PC-9 (cell line): Measurements from ENCODE around the gene TMOD1.

Experiments
- EZH2 ChIP-seq: fragments of 200-600 bp; sonication (generic); IDR thresholded peaks from 2 replicates; pipeline ENCODE4 v1.8.0; 2017; ENCODE audit warnings: antibody characterized with exemption, low read depth
- TF ChIP-seq, protein P1 (sequence below): fragments of 200-600 bp; sonication (generic); conservative IDR thresholded peaks from 2 replicates; pipeline ENCODE4 v1.6.1; 2017; ENCODE audit warnings: mixed run types, antibody characterized with exemption, mild to moderate bottlenecking, moderate library complexity

DNA sequence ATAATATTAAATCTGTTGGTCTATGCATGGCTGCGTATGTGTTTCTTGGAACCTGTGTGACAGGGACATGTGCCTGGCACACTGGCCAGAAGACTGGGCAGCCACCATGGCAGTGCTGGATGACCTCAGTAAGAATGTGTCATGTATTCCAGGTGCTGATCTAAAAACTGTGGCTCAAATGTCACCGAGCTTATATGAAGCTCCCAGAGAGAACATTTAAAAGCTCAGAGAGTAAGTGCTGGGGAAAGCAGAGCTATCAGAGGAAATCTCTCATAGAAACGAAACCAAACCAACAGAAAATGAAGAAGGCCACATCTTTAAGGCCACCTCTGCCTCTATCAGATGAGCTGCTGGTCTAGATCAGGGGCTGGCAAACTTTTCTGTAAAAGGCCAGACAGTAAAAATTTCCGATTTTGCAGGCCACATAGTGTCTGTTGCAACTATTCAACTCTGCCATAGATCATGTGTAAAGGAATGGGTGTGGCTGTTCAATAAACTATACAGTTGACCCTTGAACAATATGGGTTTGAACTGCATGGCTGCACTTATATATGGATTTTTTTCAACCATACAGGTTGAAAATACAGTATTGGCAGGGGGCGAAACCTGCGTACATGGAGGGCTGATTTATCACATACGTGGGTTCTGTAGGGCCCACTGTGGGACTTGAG, 99.9 kb downstream of the TMOD1 start:
- TF ChIP-seq EZH2 = no peak
- TF ChIP-seq, protein P1, sequence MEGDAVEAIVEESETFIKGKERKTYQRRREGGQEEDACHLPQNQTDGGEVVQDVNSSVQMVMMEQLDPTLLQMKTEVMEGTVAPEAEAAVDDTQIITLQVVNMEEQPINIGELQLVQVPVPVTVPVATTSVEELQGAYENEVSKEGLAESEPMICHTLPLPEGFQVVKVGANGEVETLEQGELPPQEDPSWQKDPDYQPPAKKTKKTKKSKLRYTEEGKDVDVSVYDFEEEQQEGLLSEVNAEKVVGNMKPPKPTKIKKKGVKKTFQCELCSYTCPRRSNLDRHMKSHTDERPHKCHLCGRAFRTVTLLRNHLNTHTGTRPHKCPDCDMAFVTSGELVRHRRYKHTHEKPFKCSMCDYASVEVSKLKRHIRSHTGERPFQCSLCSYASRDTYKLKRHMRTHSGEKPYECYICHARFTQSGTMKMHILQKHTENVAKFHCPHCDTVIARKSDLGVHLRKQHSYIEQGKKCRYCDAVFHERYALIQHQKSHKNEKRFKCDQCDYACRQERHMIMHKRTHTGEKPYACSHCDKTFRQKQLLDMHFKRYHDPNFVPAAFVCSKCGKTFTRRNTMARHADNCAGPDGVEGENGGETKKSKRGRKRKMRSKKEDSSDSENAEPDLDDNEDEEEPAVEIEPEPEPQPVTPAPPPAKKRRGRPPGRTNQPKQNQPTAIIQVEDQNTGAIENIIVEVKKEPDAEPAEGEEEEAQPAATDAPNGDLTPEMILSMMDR = no peak
